ENCODE results near the gene FAT4. TPM values are rescaled to one million over a fixed set of nuclear protein-coding genes. Genes with fewer than 3 reads are reported as not detected.

Gene FAT4
- total RNA-seq, 1 experiment from 2014 or later = 0.05 TPM

DNA sequence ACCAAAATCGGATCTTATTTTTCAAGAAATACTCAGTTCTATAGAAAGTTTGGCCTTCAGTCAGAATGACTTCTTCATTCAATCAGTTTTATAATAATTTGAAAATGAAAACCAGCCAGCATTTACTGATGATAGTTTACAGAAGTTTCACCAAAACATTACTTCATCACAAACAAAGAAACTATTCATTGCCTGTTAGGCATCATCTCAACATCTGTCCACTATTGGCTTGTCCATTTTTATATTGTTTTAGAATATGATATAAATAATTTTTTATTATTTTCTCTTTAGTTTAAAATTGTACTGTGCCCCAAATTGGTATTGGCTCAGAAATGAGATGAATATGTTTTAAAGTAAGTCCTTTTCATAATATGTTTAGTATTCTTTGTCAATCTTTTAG, 38.4 kb downstream of the FAT4 start:
- POLR2A ChIA-PET = no interaction called here

DNA sequence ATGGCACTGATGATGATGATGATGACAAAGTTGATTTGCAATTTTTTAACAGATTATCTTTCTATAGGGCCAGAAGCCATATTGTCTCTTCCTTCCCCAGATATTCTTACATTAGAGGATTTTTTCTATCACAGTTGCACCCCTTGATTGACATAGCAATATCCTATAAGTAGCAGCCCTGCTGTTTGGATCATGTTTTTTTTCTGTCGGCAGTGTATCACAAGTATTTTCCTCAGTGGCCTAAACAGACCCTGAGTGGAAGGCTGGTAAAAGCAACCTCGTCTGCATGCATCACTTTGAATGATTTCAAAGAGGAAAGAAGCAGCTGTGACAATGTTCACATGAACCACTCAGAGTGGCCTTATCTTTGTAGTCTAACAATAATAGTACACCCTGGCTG, 41.0 kb downstream of the FAT4 start:
- Mint-ChIP-seq H3K9me3 (ENCODE audit: unreplicated experiment) (no peaks in the 10 kb centered on the region), H3K27me3 (ENCODE audit: insufficient read depth, unreplicated experiment) (no peaks in the 10 kb centered on the region), H3K36me3 (ENCODE audit: insufficient read depth, unreplicated experiment) (no peaks in the 10 kb centered on the region), H3K4me3 (ENCODE audit: unreplicated experiment) (no peak overlapping the region), H3K4me1 (ENCODE audit: low read depth, unreplicated experiment) (no peaks in the 10 kb centered on the region), H3K27ac (ENCODE audit: unreplicated experiment) (no peak overlapping the region)
- Histone ChIP-seq H3K27me3 (replicated peaks; ENCODE audit: control insufficient read depth, insufficient read depth, low read length) (no peaks in the 10 kb centered on the region), H3K9me3 (no peaks in the 10 kb centered on the region), H3K36me3 (ENCODE audit: control insufficient read depth, insufficient read depth, low read length) (no peaks in the 10 kb centered on the region), H3K4me1 (no peaks in the 10 kb centered on the region), H3K4me3 (ENCODE audit: low read depth, low read length) (no peak overlapping the region)
- no TSS peak for BruUV-seq (replicated peaks)
- DNase-seq = no peak
- intact Hi-C loops (cut with micrococcal nuclease; ENCODE audit: unreplicated experiment) = no loop called here
- TF ChIP-seq, protein P1, sequence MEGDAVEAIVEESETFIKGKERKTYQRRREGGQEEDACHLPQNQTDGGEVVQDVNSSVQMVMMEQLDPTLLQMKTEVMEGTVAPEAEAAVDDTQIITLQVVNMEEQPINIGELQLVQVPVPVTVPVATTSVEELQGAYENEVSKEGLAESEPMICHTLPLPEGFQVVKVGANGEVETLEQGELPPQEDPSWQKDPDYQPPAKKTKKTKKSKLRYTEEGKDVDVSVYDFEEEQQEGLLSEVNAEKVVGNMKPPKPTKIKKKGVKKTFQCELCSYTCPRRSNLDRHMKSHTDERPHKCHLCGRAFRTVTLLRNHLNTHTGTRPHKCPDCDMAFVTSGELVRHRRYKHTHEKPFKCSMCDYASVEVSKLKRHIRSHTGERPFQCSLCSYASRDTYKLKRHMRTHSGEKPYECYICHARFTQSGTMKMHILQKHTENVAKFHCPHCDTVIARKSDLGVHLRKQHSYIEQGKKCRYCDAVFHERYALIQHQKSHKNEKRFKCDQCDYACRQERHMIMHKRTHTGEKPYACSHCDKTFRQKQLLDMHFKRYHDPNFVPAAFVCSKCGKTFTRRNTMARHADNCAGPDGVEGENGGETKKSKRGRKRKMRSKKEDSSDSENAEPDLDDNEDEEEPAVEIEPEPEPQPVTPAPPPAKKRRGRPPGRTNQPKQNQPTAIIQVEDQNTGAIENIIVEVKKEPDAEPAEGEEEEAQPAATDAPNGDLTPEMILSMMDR (IDR thresholded peaks at IDR 0.05; ENCODE audit: insufficient read depth in 1 of 2, low read depth in 1 of 2, low read length in 1 of 2, severe bottlenecking in 1 of 2, unreplicated experiment in 1 of 2) = no peak
- CTCF ChIA-PET = no interaction called here
- POLR2A ChIA-PET = no interaction called here

More for the DNA sequence above, 38.4 kb downstream of the FAT4 start:
- no peak overlapping the region for H3K27ac Mint-ChIP-seq (ENCODE audit: unreplicated experiment)
- BruUV-seq (replicated peaks) = no TSS peak
- H3K4me1 Mint-ChIP-seq (ENCODE audit: low read depth, unreplicated experiment) = no peaks in the 10 kb centered on the region
- Histone ChIP-seq H3K9me3 (no peaks in the 10 kb centered on the region), H3K27me3 (replicated peaks; ENCODE audit: control insufficient read depth, insufficient read depth, low read length) (no peaks in the 10 kb centered on the region), H3K36me3 (ENCODE audit: control insufficient read depth, insufficient read depth, low read length) (no peaks in the 10 kb centered on the region), H3K4me3 (ENCODE audit: low read depth, low read length) (no peak overlapping the region), H3K4me1 (no peaks in the 10 kb centered on the region)
- TF ChIP-seq, protein P1 (IDR thresholded peaks at IDR 0.05; ENCODE audit: insufficient read depth in 1 of 2, low read depth in 1 of 2, low read length in 1 of 2, severe bottlenecking in 1 of 2, unreplicated experiment in 1 of 2) = no peak
- no peaks in the 10 kb centered on the region for H3K9me3 Mint-ChIP-seq (ENCODE audit: unreplicated experiment)
- H3K27me3 Mint-ChIP-seq (ENCODE audit: insufficient read depth, unreplicated experiment) = no peaks in the 10 kb centered on the region
- no peaks in the 10 kb centered on the region for H3K36me3 Mint-ChIP-seq (ENCODE audit: insufficient read depth, unreplicated experiment)
- CTCF ChIA-PET = interaction anchor here (0.6 kb wide), 1 partner anchor 29 kb away, joined by 3 read pairs; no protein-coding TSS in a partner anchor
- H3K4me3 Mint-ChIP-seq (ENCODE audit: unreplicated experiment) = no peak overlapping the region
- no peak for DNase-seq
- intact Hi-C loops (cut with micrococcal nuclease; ENCODE audit: unreplicated experiment) = no loop called here

DNA sequence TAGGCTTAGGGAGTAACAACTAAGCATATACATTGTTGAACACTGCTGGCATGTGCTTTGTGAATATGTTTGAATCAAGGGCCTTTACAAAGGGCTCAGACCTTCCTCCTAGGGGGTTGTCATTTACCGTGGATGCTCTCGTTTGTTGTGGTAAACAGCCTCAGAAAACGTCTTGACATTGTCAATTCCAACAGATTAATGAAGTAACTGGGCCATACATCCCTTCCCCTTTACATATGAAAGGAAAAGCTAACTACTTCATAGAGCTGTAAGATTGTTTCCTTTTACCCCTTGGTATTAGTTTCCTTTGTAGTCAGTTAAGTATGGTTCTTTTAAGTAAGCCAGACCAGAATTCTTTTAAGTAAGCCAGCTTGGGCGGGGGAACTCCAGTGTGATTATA, 42.9 kb downstream of the FAT4 start:
- H3K4me3 Mint-ChIP-seq (ENCODE audit: unreplicated experiment) = no peak overlapping the region
- no TSS peak for BruUV-seq (replicated peaks)
- Histone ChIP-seq H3K36me3 (ENCODE audit: control insufficient read depth, insufficient read depth, low read length) (no peaks in the 10 kb centered on the region), H3K9me3 (no peaks in the 10 kb centered on the region), H3K4me1 (no peaks in the 10 kb centered on the region), H3K4me3 (ENCODE audit: low read depth, low read length) (no peak overlapping the region), H3K27me3 (replicated peaks; ENCODE audit: control insufficient read depth, insufficient read depth, low read length) (no peaks in the 10 kb centered on the region)
- no peaks in the 10 kb centered on the region for H3K4me1 Mint-ChIP-seq (ENCODE audit: low read depth, unreplicated experiment)
- no peak for DNase-seq
- H3K27ac Mint-ChIP-seq (ENCODE audit: unreplicated experiment) = no peak overlapping the region
- no peaks in the 10 kb centered on the region for H3K9me3 Mint-ChIP-seq (ENCODE audit: unreplicated experiment)
- ChIA-PET CTCF (no interaction called here), POLR2A (no interaction called here)
- intact Hi-C loops (cut with micrococcal nuclease; ENCODE audit: unreplicated experiment) = no loop called here
- no peaks in the 10 kb centered on the region for H3K27me3 Mint-ChIP-seq (ENCODE audit: insufficient read depth, unreplicated experiment)
- no peaks in the 10 kb centered on the region for H3K36me3 Mint-ChIP-seq (ENCODE audit: insufficient read depth, unreplicated experiment)
- TF ChIP-seq, protein P1 (IDR thresholded peaks at IDR 0.05; ENCODE audit: insufficient read depth in 1 of 2, low read depth in 1 of 2, low read length in 1 of 2, severe bottlenecking in 1 of 2, unreplicated experiment in 1 of 2) = no peak
